PC-3 (cell line): Measurements from ENCODE around the gene EPHB1.

ENCODE experiments used
- CTCF ChIP-seq: fragments of 300-600 bp; sonication (generic); conservative IDR thresholded peaks from 2 replicates; pipeline ENCODE4 v1.5.1; 2017; ENCODE audit warnings: antibody characterized with exemption, low read depth, mild to moderate bottlenecking, low read length
- EZH2 ChIP-seq: fragments of 300-600 bp; sonication (generic); IDR thresholded peaks from one replicate; pipeline ENCODE4 v1.6.1; 2017; ENCODE audit warnings: antibody characterized with exemption, mild to moderate bottlenecking, low read length; ENCODE audit not compliant: unreplicated experiment
- EZH2phosphoT487 ChIP-seq: fragments of 300-600 bp; sonication (generic); IDR thresholded peaks from 2 replicates; pipeline ENCODE4 v1.6.1; 2018; ENCODE audit warnings: mild to moderate bottlenecking, antibody characterized with exemption, low read length, borderline replicate concordance

- TF ChIP-seq CTCF (no peak), EZH2phosphoT487 (no peak), EZH2 (no peak)
Measured at GRCh38 chr3:134904241-134904771, 109.2 kb downstream of the EPHB1 start.
